GM20431 (cell line): ENCODE data around the gene MANSC1.
"Not testable (repeated sequence)": the region's sequence is repeated elsewhere in the genome, so short reads cannot be mapped to it uniquely, and the experiment has no call there.

Experiments used
- in situ Hi-C: fragments of 300-500 bp; cut with MseI, MboI; formaldehyde crosslinking; loops from one replicate; pipeline ENCODE4 v1.15.0; 2020; ENCODE audit warnings: low sequenced_read_pairs; ENCODE audit not compliant: unreplicated experiment

The MANSC1 gene

DNA sequence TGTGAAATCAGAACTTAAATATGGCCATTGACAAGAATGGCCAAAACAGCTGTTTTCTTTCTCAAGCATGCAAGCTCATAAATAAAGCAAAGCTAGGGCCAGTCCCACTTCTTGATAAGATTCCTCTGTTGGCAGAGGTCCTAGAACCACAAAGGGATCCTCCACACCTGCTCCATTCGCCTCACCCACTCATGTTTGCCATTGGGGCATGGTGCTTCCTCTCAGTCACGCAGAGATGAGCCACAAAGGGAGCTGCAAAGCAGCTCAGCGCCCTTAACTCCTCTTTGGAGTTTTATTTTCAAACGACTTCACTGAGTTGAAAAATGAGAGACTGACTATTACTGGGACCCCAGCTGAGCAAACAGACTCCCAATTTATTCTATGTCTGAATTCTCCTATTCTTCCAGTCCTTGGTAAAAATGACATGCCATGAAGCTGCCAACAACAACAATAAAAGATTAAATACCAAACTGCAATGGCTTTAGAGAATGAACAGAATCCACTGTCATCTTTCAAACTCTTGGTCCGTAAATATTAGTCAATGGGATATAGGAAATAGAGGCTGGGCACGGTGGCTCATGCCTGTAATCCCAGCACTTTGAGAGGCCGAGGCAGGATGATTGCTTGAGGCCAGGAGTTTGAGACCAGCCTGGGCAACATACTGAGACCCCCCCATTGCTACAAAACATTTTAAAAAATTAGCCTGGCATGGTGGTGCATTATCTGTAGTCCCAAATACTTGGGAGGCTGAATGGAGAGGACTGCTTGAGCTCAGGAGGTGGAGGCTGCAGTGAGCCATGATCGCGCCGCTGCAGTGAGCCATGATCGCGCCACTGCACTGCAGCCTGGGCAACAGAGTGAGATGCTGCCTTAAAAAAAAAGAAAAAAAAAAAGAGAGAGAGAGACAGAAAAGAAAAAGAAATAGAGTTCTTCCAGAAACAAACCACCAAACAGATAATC is 16.4 kb downstream of the MANSC1 start:
- in situ Hi-C loops = loop anchor here (10.0 to 25.0 kb wide), 2 partner anchors 249 to 746 kb away; no protein-coding TSS in a partner anchor

DNA sequence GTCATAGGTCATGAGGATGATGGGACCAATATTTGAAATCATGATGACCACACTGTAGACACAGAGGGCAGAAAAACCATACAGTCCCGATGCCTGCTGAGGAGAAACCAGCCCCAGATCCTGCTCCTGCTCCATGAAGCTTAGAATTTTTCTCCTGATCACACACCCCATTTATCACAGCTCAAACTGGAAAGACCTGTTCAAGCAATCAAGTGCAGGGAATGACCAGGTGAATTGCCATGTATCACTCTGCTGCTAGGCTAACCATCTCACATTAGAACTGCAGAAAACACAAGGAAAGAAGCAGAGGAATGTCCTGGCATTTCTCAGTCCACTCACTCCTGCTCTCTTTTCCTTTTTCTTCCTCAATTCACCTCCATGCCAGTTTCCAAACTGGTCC is 18.1 kb downstream of the MANSC1 start:
- in situ Hi-C loops = loop anchor here (10.0 to 25.0 kb wide), 2 partner anchors 247 to 745 kb away; no protein-coding TSS in a partner anchor

DNA sequence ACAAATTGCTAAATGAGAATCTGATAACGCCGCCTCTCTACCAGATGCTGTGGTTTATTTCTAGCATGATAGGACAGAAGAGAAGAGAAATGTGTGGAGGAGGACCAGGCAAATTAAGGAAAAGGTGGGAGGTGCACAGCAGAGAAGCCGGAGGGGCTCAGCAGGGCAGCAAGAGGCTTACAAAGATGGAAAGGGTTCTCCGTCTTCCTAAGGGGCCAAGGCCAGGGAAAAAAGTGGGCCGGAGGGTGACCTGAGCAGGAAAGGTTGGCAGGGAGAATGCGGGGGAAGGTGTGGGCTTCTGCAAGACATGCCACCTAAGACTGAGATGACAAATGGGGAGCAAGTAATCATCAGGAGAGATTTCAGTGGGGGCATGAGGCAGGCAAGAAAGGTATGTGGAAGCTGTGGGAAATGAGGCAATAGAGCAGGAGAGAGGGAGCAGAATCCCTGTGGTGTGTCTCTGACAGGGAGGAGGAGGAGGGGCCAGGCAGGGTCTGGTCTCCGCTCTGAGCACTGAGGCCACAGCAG is 18.7 kb downstream of the MANSC1 start:
- in situ Hi-C loops = loop anchor here (10.0 to 25.0 kb wide), 2 partner anchors 247 to 744 kb away; no protein-coding TSS in a partner anchor

GRCh38 chr12:12327802-12328201 is 22.2 kb downstream of the MANSC1 start:
- in situ Hi-C loops = loop anchor here (25.0 kb wide), 1 partner anchor 741 kb away; no protein-coding TSS in a partner anchor

GRCh38 chr12:12326262-12326661 is 23.8 kb downstream of the MANSC1 start:
- in situ Hi-C loops = loop anchor here (25.0 kb wide), 1 partner anchor 739 kb away; no protein-coding TSS in a partner anchor

DNA sequence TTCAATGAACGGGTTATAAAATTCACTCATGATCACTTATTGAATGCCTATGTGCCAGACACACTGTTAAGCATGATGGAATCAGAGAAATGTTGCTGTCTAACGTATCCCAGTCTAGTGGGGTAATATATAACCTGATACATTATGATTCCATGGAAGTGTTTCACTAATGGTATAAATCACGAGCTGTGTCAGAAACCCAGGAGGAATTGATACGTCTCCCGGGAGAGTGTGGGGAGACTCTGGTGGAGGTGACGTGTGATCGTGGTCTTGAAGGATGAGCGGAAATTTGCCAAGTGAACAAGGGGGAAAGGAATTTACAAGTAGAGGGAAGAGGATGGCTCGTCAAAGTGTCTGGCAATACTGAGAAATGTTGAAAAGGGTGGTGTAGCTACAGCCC is 26.5 kb downstream of the MANSC1 start:
- in situ Hi-C loops = no loop called here

- in situ Hi-C loops = no loop called here
Measured at GRCh38 chr12:12323118-12323517, 26.9 kb downstream of the MANSC1 start.

- in situ Hi-C loops = no loop called here
Measured at GRCh38 chr12:12319451-12320183, 30.4 kb downstream of the MANSC1 start.

GRCh38 chr12:12315838-12316237 is 34.2 kb downstream of the MANSC1 start:
- in situ Hi-C loops = no loop called here

DNA sequence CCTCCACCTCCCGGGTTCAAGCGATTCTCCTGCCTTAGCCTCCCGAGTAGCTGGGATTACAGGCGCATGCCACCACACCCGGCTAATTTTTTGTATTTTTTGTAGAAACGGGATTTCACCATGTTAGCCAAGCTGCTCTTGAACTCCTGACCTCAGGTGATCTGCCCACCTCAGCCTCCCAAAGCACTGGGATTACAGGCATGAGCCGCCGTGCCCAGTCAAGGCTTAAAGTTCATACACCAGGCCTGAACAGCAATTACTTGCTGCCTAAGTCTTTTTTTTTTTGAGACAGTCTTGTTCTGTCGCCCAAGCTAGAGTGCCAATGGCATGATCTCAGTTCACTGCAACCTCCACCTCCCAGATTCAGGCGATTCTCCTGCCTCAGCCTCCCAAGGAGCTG is 39.3 kb downstream of the MANSC1 start:
- in situ Hi-C loops = not testable (repeated sequence)

- in situ Hi-C loops = no loop called here
Measured at GRCh38 chr12:12305568-12306300, 44.3 kb downstream of the MANSC1 start.

GRCh38 chr12:12302976-12303375 is 47.1 kb downstream of the MANSC1 start:
- in situ Hi-C loops = no loop called here

GRCh38 chr12:12301122-12301521 is 48.9 kb downstream of the MANSC1 start:
- in situ Hi-C loops = no loop called here

- in situ Hi-C loops = no loop called here
Measured at GRCh38 chr12:12297201-12297830, 52.7 kb downstream of the MANSC1 start.

- in situ Hi-C loops = no loop called here
Measured at GRCh38 chr12:12294215-12295005, 55.6 kb downstream of the MANSC1 start.

- in situ Hi-C loops = no loop called here
Measured at GRCh38 chr12:12290206-12290605, 59.8 kb downstream of the MANSC1 start.

DNA sequence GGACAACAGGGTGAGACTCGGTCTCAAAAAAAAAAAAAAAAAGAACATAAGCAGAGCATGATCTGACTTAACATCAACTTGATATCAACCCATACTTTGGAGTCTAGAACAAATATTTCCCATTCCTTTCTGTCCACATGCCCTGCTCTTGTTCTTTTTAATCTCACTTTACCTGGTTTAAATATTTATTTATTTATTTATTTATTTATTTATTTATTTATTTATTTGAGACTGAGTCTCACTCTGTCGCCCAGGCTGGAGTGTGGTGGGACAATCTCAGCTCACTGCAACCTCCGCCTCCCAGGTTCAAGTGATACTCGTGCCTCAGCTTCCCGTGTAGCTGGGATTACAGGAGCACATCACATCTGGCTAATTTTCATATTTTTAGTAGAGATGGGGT is 63.6 kb downstream of the MANSC1 start:
- in situ Hi-C loops = no loop called here

DNA sequence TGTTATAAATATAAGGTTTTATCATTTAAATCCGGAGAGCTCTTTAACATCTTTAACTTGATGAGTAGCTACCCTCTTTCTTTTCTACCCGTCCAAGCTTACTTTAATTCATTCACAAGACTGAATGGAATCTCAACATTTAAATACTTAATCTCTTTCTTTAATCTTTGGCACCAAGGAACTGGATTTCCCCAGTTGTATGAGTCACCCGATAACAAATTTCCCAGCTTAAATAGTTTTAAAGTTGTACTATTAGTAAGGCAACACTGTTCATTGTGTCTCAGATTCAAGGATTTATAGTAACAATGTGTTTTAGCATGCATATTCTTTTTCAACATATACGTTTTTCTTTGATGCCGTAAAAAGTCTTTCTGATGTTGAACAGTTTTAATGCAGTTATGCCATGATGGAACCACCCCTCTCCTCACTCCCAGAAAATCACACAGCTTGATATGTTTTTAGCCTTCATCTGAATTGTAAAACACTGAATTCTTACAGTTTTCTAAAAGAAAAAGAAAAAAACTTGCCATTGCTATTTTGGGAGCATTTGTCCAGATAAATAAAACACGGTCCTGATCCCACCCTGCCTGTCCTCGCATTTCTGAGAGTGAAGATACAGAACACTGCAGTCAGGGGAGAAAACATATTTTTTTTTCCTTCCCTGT is 67.1 kb downstream of the MANSC1 start:
- in situ Hi-C loops = no loop called here
